Muscle of arm (tissue), 12 donors: ENCODE results near the gene KRT6C. TPM values are rescaled to one million over a fixed set of nuclear protein-coding genes. Genes with fewer than 3 reads are reported as not detected.
"Not testable (repeated sequence)": the region's sequence is repeated elsewhere in the genome, so short reads cannot be mapped to it uniquely, and the experiment has no call there.

Source experiments
- DNase-seq: peaks from one replicate; pipeline ENCODE4 v3.0.0-alpha.2; 2013
- polyA plus RNA-seq, 12 donors: library from polyadenylated mRNA; unstranded; fragments of 120-200 nt; gene quantifications; one replicate each; pipeline ENCODE4 v1.2.1, GENCODE V29; 2013; ENCODE audit not compliant: insufficient read length in 12 of 12

Gene KRT6C
- polyA plus RNA-seq, 12 donors = 0.15 to 4.9 (median 0.91) TPM; not detected in 8

- no peak for DNase-seq
These were observed 14.7 kb downstream of the KRT6C start for GRCh38 chr12:52458861-52459260.

- DNase-seq = no peak
These were observed 17.8 kb downstream of the KRT6C start for GRCh38 chr12:52455821-52456220.

- no peak for DNase-seq
These were observed 19.0 kb downstream of the KRT6C start for GRCh38 chr12:52454411-52455201.

DNA sequence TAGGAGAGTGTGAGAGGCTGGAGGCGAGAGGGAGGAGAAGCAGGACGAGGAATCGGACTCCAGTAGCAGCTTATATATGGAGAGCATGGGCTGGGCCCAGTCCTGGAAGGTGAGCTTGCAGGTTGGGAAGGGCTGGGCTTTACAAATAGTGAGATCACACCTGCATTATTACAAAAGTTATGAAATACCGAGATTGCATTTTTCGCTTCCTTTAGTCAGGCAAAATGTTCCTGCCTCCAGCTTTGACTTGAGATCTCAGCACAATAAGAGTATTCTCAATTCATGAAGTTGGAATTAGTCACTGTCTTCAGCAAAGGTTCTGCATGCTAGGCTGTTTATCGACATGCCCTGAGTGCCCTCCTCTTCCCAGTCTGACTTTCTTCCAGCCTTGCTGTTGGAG is 21.5 kb downstream of the KRT6C start, which contains the start of gene KRT6B:
TSS of gene KRT6B (minus strand) at position 46 of the 400 bp plus-strand sequence. CDS start 68 bp downstream, outside the sequence.
- DNase-seq = no peak

DNA sequence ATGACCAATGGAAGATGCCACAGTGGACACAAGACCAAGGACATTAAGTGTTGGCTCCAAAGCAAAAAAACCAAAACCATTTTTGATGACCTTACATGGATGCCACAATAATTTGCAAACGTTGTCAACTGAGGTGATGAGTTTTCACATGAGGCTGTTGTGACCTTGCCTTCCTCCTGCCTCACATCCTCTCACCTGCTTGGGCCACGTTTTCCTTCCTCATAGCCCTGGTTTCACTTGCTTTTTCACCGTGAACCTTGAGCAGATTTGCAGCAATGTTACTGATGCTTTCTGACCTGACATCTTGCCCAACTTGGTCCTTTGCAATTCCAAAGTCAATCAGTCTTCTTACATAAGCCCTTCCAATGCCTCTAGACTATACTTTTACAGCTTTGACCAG is 25.4 kb downstream of the KRT6C start:
- DNase-seq = no peak

GRCh38 chr12:52447196-52447595 is 26.4 kb downstream of the KRT6C start:
- not testable (repeated sequence) for DNase-seq

DNA sequence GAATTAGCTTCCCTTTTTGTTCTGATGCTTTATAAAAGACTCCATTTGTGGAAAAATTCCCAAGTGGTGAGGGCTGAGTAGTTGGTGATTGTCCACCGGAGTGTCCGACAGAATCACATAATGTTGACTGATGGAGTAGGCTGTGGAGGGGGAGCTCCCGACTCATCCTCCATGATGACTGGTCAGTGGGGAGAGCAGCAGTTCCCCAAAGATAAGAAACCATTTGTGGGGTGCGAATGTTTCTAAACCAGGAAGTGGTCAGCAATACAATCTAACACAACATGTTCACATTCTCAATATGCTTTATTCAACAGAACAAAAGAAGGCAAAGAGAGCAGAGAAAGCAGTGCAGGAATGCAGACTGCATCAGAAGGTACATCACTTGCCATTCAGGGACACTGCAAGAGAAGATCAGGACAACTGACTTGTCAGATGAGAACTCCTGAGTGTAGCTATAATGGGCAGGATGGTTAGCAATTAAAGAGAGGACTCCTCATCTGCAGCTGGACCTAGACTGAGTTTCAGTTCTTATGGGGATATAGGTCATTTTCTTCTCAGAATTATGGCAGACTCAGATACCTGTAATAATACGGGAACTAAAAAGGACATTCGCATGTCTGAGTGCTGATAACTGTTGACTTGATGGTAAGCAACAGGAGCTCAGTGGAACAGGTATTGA is 27.1 kb downstream of the KRT6C start:
- DNase-seq = no peak

DNA sequence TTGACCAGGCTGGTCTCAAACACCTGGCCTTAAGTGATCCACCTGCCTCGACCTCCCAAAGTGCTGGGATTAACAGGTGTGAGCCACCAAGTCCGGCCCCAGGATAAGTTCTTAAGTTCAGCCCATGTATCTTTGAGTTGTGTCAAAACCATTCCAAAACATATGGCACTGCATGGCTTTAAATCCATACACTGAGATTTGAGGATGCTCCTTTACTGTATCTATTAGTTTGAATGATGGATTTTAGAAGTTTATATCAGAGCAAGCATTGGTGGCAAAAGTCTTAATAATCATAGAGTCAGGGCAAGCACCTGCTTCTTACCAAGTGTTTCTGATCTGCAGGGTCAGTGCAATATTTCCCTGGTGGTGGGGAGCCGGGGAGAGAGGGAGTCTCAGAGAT is 27.7 kb downstream of the KRT6C start:
- no peak for DNase-seq

DNA sequence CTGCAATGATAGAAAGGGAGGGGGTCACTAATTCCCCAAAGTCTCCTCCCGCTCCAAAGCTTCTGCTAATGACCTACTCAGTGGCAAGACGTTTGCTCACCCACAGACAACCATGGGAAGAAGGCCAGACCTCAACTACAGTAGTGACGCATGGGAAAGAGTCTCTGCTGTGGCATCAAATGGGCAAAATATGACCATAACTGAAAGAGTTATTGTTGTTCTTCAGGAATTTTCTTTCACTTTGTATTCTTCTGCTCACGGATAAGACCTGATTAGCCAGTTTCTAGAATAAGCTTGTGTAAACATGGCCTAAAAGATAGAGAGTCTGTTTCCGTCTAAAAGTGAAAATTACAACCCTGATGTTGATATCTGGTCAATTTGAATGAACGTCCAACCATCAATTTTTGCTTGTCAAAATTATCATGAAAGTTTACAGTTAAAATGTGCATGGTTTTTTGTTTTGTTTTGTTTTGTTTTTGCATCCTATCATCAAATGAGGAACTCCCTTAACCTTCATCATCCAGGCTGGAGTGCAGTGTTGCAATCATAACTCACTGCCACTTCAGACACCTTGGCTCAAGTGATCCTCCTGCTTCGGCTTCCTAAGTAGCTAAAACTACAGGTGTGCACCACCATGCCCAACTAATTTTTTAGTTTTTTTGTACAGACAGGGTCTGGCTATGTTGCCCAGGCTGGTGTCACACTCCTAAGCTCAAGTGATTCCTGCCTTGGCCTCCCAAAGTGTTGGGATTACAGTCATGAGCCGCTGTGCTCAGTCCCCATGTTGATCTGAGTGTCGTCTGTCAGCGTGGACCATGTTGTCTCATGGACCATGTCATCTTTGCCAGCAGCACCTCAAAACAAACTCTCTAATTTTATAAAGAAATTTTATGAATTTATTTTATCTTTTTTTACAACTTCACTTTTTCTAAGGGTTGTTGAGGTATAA is 28.7 kb downstream of the KRT6C start:
- no peak for DNase-seq

DNA sequence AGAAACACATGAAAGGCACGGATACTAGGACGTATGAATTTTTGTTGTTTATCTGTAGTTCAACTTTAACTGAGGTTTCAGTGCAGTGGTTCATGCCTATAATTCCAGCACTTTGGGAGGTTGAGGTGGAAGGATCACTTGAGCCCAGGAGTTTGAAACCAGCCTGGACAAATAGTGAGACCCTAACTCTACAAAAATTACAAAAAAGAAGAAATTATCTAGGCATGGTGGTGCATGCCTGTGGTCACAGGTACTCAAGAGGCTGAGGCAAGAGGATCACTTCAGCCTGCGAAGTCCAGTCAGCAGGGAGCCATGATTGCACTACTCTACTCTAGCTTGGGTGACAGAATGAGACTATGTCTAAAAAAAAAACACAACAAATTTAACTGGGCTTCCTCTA is 29.6 kb downstream of the KRT6C start:
- no peak for DNase-seq

GRCh38 chr12:52442600-52443061 is 31.0 kb downstream of the KRT6C start:
- DNase-seq = no peak

DNA sequence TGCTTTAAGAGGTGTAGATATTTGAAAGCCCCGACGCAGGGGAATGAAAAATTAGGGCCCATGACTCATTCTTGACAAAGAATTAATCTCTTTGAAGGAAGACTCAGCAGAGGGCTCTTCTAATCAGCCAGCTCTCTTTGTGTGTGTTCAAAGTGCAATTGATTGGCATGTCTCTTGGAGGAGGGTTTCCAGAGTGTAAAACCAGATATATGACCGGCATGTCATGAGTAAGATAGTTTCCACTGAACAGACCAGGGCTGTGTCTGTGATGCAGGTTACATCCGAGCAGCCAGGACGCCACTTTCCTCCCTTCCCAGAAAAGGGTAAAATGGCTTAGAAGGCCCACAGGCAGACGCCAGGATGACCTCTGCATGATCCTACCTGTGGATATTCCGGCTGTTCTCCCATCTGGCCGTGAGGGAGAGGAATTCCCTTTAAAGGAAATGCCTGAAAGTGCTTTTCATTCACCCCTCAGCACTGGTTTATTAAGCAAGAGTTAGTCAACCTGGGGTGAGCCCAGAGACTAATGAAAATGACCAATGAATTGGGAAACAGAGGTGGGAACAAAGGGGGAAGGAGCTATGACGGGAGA is 32.2 kb downstream of the KRT6C start:
- DNase-seq = no peak

DNA sequence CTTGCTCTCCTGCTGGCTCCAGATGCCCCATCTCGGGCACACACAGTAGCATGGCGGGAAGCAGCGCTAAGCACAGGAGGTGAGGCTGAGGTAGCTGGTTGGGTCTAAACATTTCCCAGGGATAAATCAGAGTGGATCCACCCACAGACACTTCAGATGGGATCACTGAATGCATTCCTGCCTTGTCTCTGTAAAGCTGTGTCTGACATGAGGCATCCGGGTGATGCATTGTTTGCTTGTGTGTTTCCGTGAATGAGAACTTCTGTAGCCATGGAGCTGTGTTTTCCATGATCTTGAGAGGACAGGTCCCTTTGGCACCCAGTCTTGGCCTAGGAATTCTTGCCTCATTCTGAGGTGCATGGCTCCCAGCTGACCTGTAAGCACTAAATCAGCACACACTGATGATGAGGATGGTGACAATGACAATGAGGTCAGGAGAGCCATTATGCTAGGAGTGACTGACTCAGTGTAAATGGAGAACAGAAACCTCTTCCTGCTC is 32.7 kb downstream of the KRT6C start:
- DNase-seq = no peak

DNA sequence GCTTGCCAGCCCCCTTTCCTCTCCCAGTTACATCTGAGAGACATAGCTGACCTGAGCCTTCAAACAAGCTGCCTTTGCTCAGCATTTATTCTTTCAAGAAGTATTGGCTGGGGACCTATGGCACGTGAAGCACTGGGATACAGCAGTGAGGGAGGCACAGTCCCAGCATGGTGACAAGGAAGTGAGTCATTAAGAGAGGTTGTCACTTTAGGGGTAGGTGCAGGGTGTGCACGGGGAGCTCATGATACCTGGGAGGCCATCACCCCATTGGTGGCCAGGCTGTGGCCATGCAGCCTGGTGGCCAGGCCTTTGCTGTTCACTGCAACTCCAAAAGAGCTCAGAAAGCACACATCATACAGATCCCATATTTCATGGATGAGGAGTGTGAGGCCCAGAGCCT is 33.8 kb downstream of the KRT6C start:
- DNase-seq = no peak

DNA sequence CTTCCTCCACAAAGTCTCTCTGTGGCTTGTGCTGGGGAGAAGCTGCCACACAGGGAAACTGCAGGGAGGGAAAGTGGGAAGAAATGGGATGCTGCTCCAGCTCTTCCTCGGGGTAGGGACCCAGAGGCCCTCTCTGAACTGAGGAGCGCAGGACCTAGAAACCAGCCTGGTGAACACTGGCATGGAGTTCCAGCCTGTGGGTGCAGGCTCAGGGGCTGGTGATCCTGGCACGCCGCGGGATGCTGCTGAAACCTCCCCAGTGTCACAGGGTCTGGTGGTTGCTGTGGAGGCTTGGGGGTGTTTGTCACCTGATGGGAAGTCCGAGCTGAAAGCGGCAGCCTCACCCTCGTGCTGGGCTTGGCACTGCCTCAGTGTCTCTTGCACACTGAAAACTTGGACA is 34.2 kb downstream of the KRT6C start:
- DNase-seq = no peak

- DNase-seq = no peak
These were observed 35.0 kb downstream of the KRT6C start for GRCh38 chr12:52438305-52439301.

GRCh38 chr12:52437508-52437907 is 36.1 kb downstream of the KRT6C start:
- DNase-seq = no peak

DNA sequence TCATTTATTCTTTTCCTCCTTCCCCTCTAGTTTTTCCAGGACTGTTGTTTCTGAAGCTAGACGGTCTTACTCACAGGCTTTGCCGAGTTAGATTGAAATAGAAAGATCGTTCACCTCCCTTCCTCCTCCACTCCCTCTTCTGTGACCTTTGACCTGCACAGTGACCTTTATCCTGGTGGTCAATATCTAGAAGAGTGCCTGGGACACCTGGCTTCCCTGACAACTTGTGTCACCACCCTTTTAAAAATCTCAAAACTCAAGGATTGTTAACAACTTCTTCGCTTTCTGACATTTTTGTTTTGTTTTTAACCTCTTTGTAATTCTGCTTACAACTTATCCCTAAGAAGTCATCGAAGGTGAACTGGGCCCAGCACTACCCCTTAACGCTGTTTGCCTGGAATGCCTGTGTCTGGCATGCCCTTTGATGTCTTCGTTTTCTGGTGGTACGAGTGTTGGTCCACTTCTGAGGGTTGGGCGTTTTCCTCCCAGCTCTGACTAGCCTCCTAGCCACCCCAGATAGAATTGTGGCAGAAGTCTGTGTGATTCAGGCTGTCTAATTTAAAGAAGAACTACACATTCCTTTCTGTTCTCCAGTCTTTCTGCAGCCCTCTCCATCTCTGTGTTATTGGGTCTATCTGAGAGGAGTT is 36.7 kb downstream of the KRT6C start:
- no peak for DNase-seq

GRCh38 chr12:52436000-52436827 is 37.4 kb downstream of the KRT6C start:
- DNase-seq = no peak
